Activated T-cell treated with anti-CD3 and anti-CD28 coated beads, Interleukin-2, amount 50 U/mL, for 72 hours (primary cell): ENCODE measurements around the gene TTC13. TPM values are rescaled to one million over a fixed set of nuclear protein-coding genes. Genes with fewer than 3 reads are reported as not detected.
"Not testable (repeated sequence)": the region's sequence is repeated elsewhere in the genome, so short reads cannot be mapped to it uniquely, and the experiment has no call there.

ENCODE experiments used
- ATAC-seq, 2 donors: fragments of 150-1000 bp; cut with Tn5 transposase; replicated peaks in 1 of 2; 2 replicates each; pipeline ENCODE4 v1.10.0; 2021; ENCODE audit warnings: moderate library complexity in 2 of 2, mild to moderate bottlenecking in 1 of 2
- DNase-seq, 2 donors: peaks; one replicate each; pipeline ENCODE4 v3.0.0; 2021 to 2022; ENCODE audit warnings: mixed read lengths in 1 of 2
- H3K27ac Mint-ChIP-seq: one replicate; pipeline ENCODE4 v1.8.0; 2022; ENCODE audit warnings: mild to moderate bottlenecking, moderate library complexity, mixed read lengths
- H3K27me3 Mint-ChIP-seq: one replicate; pipeline ENCODE4 v1.8.0; 2022; ENCODE audit warnings: low read depth, mixed read lengths
- H3K36me3 Mint-ChIP-seq, 2 donors: one replicate each; pipeline ENCODE4 v1.8.0; 2022; ENCODE audit warnings: mixed read lengths in 2 of 2, mild to moderate bottlenecking in 1 of 2; ENCODE audit not compliant: insufficient read depth in 2 of 2
- H3K4me1 Mint-ChIP-seq: one replicate; pipeline ENCODE4 v1.8.0; 2022; ENCODE audit warnings: low read depth, mixed read lengths
- H3K4me3 Mint-ChIP-seq, 2 donors: one replicate each; pipeline ENCODE4 v1.8.0; 2022; ENCODE audit warnings: mild to moderate bottlenecking in 2 of 2, mixed read lengths in 2 of 2, moderate library complexity in 2 of 2
- H3K9me3 Mint-ChIP-seq, 2 donors: one replicate each; pipeline ENCODE4 v1.8.0; 2022; ENCODE audit warnings: mixed read lengths in 2 of 2
- total RNA-seq, 2 donors: library from RNA; stranded (reverse); gene quantifications; one replicate each; pipeline ENCODE4 v1.2.3, GENCODE V29; 2022

TTC13 gene, protein sequence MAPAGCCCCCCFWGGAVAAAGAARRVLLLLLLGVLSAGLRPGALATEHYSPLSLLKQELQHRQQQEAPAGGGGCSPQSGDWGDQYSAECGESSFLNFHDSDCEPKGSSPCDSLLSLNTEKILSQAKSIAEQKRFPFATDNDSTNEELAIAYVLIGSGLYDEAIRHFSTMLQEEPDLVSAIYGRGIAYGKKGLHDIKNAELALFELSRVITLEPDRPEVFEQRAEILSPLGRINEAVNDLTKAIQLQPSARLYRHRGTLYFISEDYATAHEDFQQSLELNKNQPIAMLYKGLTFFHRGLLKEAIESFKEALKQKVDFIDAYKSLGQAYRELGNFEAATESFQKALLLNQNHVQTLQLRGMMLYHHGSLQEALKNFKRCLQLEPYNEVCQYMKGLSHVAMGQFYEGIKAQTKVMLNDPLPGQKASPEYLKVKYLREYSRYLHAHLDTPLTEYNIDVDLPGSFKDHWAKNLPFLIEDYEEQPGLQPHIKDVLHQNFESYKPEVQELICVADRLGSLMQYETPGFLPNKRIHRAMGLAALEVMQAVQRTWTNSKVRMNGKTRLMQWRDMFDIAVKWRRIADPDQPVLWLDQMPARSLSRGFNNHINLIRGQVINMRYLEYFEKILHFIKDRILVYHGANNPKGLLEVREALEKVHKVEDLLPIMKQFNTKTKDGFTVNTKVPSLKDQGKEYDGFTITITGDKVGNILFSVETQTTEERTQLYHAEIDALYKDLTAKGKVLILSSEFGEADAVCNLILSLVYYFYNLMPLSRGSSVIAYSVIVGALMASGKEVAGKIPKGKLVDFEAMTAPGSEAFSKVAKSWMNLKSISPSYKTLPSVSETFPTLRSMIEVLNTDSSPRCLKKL
- 10 to 100 TPM; 18.6 to 18.8 TPM for total RNA-seq

GRCh38 chr1:230978491-230979388 is at the start of gene TTC13, which contains the start of gene ARV1:
Gene TTC13 (minus strand): TSS chr1:230978861. CDS start chr1:230978830, 31 bp downstream.
Gene ARV1 (plus strand): TSS chr1:230979094. CDS start chr1:230979106, 12 bp downstream.
- Mint-ChIP-seq H3K4me3 (peak within 1 kb of the TSS; percentile 97 to 98), H3K36me3 (peaks cover 2 to 10% of the 10 kb centered on the region in 2 donors), H3K27ac (peak within 1 kb of the TSS; percentile 96), H3K9me3 (no peaks in the 10 kb centered on the region), H3K4me1 (peaks cover 34% of the 10 kb centered on the region), H3K27me3 (no peaks in the 10 kb centered on the region)
- ATAC-seq = peak; percentile 96 to 97
- DNase-seq = peak; percentile 98 to 99

DNA sequence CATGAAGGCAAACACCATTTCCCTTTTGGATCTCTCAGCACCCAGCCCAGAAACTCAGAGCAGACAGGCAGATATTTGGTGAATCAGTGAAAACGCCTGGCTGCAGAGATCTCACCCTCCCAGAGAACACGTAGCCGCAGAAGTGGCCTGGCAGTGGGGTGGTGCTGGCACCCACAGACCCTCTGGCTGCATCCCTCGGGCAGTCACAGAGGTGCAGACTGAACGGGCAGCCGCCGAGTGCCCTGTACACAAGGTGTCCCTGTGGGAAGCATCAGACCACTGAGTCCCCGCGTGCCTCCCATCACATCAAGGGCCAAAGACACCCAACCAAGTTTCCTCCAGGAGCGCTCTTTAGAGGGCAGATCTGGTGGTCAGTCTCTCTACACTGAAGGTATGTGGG is 49.3 kb upstream of the TTC13 start:
- Mint-ChIP-seq H3K27me3 (no peaks in the 10 kb centered on the region), H3K9me3 (no peaks in the 10 kb centered on the region), H3K4me1 (peaks cover 10% of the 10 kb centered on the region), H3K36me3 (no peaks in the 10 kb centered on the region), H3K4me3 (no peak overlapping the region), H3K27ac (no peak overlapping the region)
- DNase-seq = no peak
- ATAC-seq = no peak

GRCh38 chr1:231027136-231027925 is 48.7 kb upstream of the TTC13 start:
- Mint-ChIP-seq H3K4me3 (no peak overlapping the region), H3K36me3 (no peaks in the 10 kb centered on the region), H3K9me3 (no peaks in the 10 kb centered on the region), H3K27ac (no peak overlapping the region), H3K27me3 (no peaks in the 10 kb centered on the region), H3K4me1 (peaks cover 10% of the 10 kb centered on the region)
- ATAC-seq (no peak), DNase-seq (no peak)

DNA sequence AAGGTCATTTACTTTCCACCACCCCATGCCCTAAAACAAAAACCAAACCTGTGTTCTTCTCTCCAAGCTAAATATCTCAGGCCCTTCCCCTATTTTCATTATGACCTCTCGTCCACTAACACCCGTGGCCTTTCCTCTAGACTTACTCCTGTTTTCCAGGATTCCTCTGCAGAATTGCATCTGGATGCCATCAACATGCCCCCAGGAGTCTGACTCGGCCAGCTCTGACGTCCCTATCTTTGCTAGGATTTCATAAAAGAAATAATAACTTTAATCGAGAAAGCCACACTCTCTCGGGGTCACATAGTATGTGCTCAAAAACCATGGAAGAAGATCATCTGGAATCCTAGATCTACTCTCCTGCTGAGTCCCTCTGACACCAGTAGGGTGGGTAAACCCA is 47.9 kb upstream of the TTC13 start:
- no peaks in the 10 kb centered on the region for H3K9me3 Mint-ChIP-seq
- H3K27me3 Mint-ChIP-seq = no peaks in the 10 kb centered on the region
- no peak for DNase-seq
- peaks cover 10% of the 10 kb centered on the region for H3K4me1 Mint-ChIP-seq
- no peak overlapping the region for H3K4me3 Mint-ChIP-seq
- no peak overlapping the region for H3K27ac Mint-ChIP-seq
- no peak for ATAC-seq
- H3K36me3 Mint-ChIP-seq = no peaks in the 10 kb centered on the region

DNA sequence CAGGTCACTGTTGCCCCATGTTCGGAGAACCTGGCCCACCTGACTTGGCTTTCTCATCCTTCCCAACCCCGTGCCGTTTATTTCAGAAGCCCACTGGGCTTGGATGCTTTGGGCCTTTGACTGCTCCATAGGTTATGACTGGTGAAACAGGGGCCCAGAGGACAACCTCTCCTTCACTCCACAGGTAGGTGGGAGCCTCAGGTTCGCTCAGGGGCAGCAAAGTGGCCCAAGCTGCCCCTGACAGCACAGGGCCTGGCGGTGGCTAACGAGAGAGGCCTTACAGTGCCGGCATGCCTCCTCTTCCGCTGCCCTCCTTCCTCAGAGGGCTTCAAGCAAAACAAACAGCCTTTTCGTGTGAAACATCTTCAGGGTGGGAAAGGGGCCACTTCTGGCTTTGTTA is 44.5 kb upstream of the TTC13 start:
- Mint-ChIP-seq H3K9me3 (no peaks in the 10 kb centered on the region), H3K4me1 (peaks cover 16% of the 10 kb centered on the region), H3K27ac (no peak overlapping the region), H3K27me3 (no peaks in the 10 kb centered on the region), H3K4me3 (no peak overlapping the region), H3K36me3 (peaks cover 0 to 3% of the 10 kb centered on the region in 2 donors)
- DNase-seq = no peak
- no peak for ATAC-seq

- ATAC-seq, H3K27ac Mint-ChIP-seq, H3K27me3 Mint-ChIP-seq, DNase-seq, H3K36me3 Mint-ChIP-seq, H3K9me3 Mint-ChIP-seq, H3K4me3 Mint-ChIP-seq: not testable (repeated sequence)
- H3K4me1 Mint-ChIP-seq = peaks cover 11% of the 10 kb centered on the region
These were observed 43.9 kb upstream of the TTC13 start for GRCh38 chr1:231022543-231022942.

- Mint-ChIP-seq H3K36me3 (peaks cover 0 to 3% of the 10 kb centered on the region in 2 donors), H3K4me3 (no peak overlapping the region), H3K4me1 (peaks cover 11% of the 10 kb centered on the region), H3K27ac (no peak overlapping the region), H3K27me3 (no peaks in the 10 kb centered on the region), H3K9me3 (no peaks in the 10 kb centered on the region)
- no peak for DNase-seq
- no peak for ATAC-seq
These were observed 42.9 kb upstream of the TTC13 start for GRCh38 chr1:231021540-231022031.

GRCh38 chr1:231020816-231021215 is 42.2 kb upstream of the TTC13 start:
- H3K27me3 Mint-ChIP-seq = no peaks in the 10 kb centered on the region
- H3K4me1 Mint-ChIP-seq = peaks cover 11% of the 10 kb centered on the region
- H3K4me3 Mint-ChIP-seq = peak overlapping the region; percentile 4 to 27
- H3K9me3 Mint-ChIP-seq = no peaks in the 10 kb centered on the region
- peak overlapping the region; percentile 36 for H3K27ac Mint-ChIP-seq
- H3K36me3 Mint-ChIP-seq = peaks cover 0 to 3% of the 10 kb centered on the region in 2 donors
- DNase-seq (no peak), ATAC-seq (no peak)

DNA sequence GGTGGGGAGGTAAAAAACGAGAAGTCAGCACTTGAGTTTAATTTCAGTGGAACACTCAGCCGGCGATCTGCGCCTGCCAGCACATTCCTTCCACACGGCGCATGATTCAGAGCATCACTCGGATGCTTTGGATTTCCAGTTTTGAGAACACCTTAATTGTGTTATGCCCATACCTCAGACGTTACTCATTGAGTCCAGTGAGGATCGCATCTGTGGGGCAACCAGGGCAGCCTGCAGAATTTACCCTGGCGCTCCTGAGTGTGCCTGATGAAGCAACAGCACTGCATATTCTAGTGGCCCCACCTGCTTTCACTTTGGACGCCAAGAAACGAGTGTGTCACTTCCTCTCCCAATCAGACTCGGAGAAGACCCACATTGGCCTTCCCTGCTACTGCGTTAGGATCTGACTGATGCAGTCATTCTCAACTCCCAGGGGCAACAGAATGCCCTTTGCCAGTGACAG is 41.5 kb upstream of the TTC13 start:
- Mint-ChIP-seq H3K27me3 (no peaks in the 10 kb centered on the region), H3K27ac (peak overlapping the region; percentile 36), H3K36me3 (peaks cover 0 to 3% of the 10 kb centered on the region in 2 donors), H3K4me3 (peak overlapping the region; percentile 27 to 37), H3K9me3 (no peaks in the 10 kb centered on the region), H3K4me1 (peaks cover 11% of the 10 kb centered on the region)
- ATAC-seq (peak; percentile 50), DNase-seq (peak; percentile 6 to 11)

- no peaks in the 10 kb centered on the region for H3K9me3 Mint-ChIP-seq
- H3K4me1 Mint-ChIP-seq = peaks cover 11% of the 10 kb centered on the region
- no peak overlapping the region for H3K27ac Mint-ChIP-seq
- DNase-seq (no peak), ATAC-seq (no peak)
- peaks cover 0 to 3% of the 10 kb centered on the region in 2 donors for H3K36me3 Mint-ChIP-seq
- no peaks in the 10 kb centered on the region for H3K27me3 Mint-ChIP-seq
- no peak overlapping the region for H3K4me3 Mint-ChIP-seq
These were observed 41.0 kb upstream of the TTC13 start for GRCh38 chr1:231019711-231020110.

- peaks cover 11% of the 10 kb centered on the region for H3K4me1 Mint-ChIP-seq
- no peaks in the 10 kb centered on the region for H3K27me3 Mint-ChIP-seq
- no peak for ATAC-seq
These were observed 38.3 kb upstream of the TTC13 start for GRCh38 chr1:231016966-231017365.

DNA sequence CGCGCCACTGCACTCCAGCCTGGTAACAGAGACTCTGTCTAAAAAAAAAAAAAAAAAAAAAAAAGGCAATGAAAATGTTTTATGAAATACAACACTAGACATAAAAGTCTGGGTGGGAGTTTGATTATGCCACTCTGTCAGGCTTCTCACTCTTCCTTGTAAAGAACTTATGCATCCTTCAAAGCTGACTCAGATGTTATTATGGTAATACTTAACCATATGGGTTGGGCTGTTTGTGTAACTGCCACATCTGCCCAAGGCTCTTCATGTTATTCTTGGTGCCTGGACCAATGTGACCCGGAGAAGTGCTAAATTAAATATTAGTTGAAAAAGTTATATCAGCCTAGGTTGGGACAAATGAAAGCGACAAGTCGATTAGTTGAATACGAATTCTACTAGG is 37.6 kb upstream of the TTC13 start:
- no peak overlapping the region for H3K27ac Mint-ChIP-seq
- H3K9me3 Mint-ChIP-seq = no peaks in the 10 kb centered on the region
- no peaks in the 10 kb centered on the region for H3K27me3 Mint-ChIP-seq
- H3K36me3 Mint-ChIP-seq = peaks cover 0 to 3% of the 10 kb centered on the region in 2 donors
- ATAC-seq (no peak), DNase-seq (no peak)
- peaks cover 9% of the 10 kb centered on the region for H3K4me1 Mint-ChIP-seq
- H3K4me3 Mint-ChIP-seq = no peak overlapping the region

More at GRCh38 chr1:231016966-231017365, 38.3 kb upstream of the TTC13 start:
- peaks cover 0 to 3% of the 10 kb centered on the region in 2 donors for H3K36me3 Mint-ChIP-seq
- no peak for DNase-seq
- H3K4me3 Mint-ChIP-seq = no peak overlapping the region
- no peaks in the 10 kb centered on the region for H3K9me3 Mint-ChIP-seq
- no peak overlapping the region for H3K27ac Mint-ChIP-seq
